ENCODE data around the gene DMWD.

Gene DMWD

GRCh38 chr19:45815481-45816216, 23.0 kb upstream of the DMWD start:
- Histone ChIP-seq H3K4me1 (ENCODE audit: insufficient read depth, low read length) (peaks cover 17% of the 10 kb centered on the region; the same call in 1 of the 2 replicates), H3K4me3 (ENCODE audit: low read length) (peak overlapping the region; percentile 79), H3K36me3 (ENCODE audit: insufficient read depth, low read depth, low read length) (peaks cover 14% of the 10 kb centered on the region), H3K9me3 (ENCODE audit: insufficient read depth, low read depth, low read length) (no peaks in the 10 kb centered on the region), H3K27me3 (ENCODE audit: insufficient read depth, low read length) (no peaks in the 10 kb centered on the region), H3K9ac (ENCODE audit: low read depth, low read length) (peak overlapping the region; percentile 79), H3K27ac (ENCODE audit: low read length) (peak overlapping the region; percentile 42)

DNA sequence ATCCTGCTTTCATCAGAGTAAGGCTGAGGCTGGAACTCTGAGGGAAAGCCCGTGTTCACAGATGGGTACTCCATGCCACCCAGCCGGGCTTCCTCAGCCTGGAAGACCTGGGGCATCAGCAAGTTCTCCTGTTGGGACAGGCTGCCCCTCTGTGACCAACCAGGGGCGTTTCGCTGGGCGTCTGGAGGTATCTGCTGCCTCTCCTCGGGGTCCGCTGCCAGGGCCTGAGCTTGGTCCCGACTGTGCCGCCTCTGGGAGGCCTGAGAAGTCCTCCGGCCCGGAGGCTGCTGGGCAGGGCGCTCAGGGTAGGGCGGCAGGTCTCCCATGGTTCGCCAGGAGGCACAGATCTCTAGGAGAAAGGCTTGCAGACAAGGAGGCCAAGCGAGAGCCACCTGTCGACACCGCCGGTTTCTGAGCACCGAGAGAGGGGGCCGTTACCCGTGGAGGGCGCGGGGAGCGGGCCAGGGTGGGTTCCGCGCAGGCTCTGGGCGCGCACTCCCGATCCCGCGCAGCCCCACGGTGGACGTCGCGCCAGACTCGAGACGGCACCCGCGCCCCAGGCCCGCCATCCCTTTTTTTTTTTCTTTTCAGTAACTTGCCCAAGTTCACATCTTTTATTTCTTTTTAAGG, 22.3 kb upstream of the DMWD start, which contains the start of gene RSPH6A:
Gene RSPH6A, minus strand, starts transcription at position 458 of the 630 bp plus-strand sequence. Its CDS starts 132 bp downstream, at position 326.
- peaks cover 8% of the 10 kb centered on the region for H3K36me3 ChIP-seq (ENCODE audit: insufficient read depth, low read depth, low read length)
- peaks cover 17% of the 10 kb centered on the region; the same call in 1 of the 2 replicates for H3K4me1 ChIP-seq (ENCODE audit: insufficient read depth, low read length)
- H3K27ac ChIP-seq (ENCODE audit: low read length): peak within 1 kb of the TSS; percentile 42
- peak within 1 kb of the TSS; percentile 79 for H3K9ac ChIP-seq (ENCODE audit: low read depth, low read length)
- H3K4me3 ChIP-seq (ENCODE audit: low read length): peak within 1 kb of the TSS; percentile 79
- H3K27me3 ChIP-seq (ENCODE audit: insufficient read depth, low read length): no peaks in the 10 kb centered on the region
- H3K9me3 ChIP-seq (ENCODE audit: insufficient read depth, low read depth, low read length): no peaks in the 10 kb centered on the region

- Histone ChIP-seq H3K36me3 (ENCODE audit: insufficient read depth, low read depth, low read length) (peaks cover under 1% of the 10 kb centered on the region; the same call in 1 of the 2 replicates), H3K27ac (ENCODE audit: low read length) (no peak overlapping the region), H3K9ac (ENCODE audit: low read depth, low read length) (peak overlapping the region; percentile 79; the same call in 1 of the 2 replicates), H3K4me3 (ENCODE audit: low read length) (peak overlapping the region; percentile 79; the same call in 1 of the 2 replicates), H3K9me3 (ENCODE audit: insufficient read depth, low read depth, low read length) (no peaks in the 10 kb centered on the region), H3K27me3 (ENCODE audit: insufficient read depth, low read length) (no peaks in the 10 kb centered on the region), H3K4me1 (ENCODE audit: insufficient read depth, low read length) (peaks cover 17% of the 10 kb centered on the region; the same call in 1 of the 2 replicates)
Measured at GRCh38 chr19:45814166-45814780, 21.6 kb upstream of the DMWD start.

- Histone ChIP-seq H3K27me3 (ENCODE audit: insufficient read depth, low read length) (no peaks in the 10 kb centered on the region), H3K27ac (ENCODE audit: low read length) (no peak overlapping the region)
Measured at GRCh38 chr19:45812297-45812696, 19.7 kb upstream of the DMWD start.

GRCh38 chr19:45809643-45810159, 17.1 kb upstream of the DMWD start:
- H3K9me3 ChIP-seq (ENCODE audit: insufficient read depth, low read depth, low read length): no peaks in the 10 kb centered on the region
- peaks cover 6% of the 10 kb centered on the region for H3K27me3 ChIP-seq (ENCODE audit: insufficient read depth, low read length)
- H3K4me3 ChIP-seq (ENCODE audit: low read length): no peak overlapping the region
- H3K9ac ChIP-seq (ENCODE audit: low read depth, low read length): no peak overlapping the region
- no peak overlapping the region for H3K27ac ChIP-seq (ENCODE audit: low read length)
- H3K4me1 ChIP-seq (ENCODE audit: insufficient read depth, low read length): peaks cover 5% of the 10 kb centered on the region; the same call in 1 of the 2 replicates
- H3K36me3 ChIP-seq (ENCODE audit: insufficient read depth, low read depth, low read length): no peaks in the 10 kb centered on the region

More at GRCh38 chr19:45812297-45812696, 19.7 kb upstream of the DMWD start:
- no peaks in the 10 kb centered on the region for H3K36me3 ChIP-seq (ENCODE audit: insufficient read depth, low read depth, low read length)
- peaks cover 6% of the 10 kb centered on the region; the same call in 1 of the 2 replicates for H3K4me1 ChIP-seq (ENCODE audit: insufficient read depth, low read length)
- no peaks in the 10 kb centered on the region for H3K9me3 ChIP-seq (ENCODE audit: insufficient read depth, low read depth, low read length)
- H3K9ac ChIP-seq (ENCODE audit: low read depth, low read length): no peak overlapping the region
- no peak overlapping the region for H3K4me3 ChIP-seq (ENCODE audit: low read length)

DNA sequence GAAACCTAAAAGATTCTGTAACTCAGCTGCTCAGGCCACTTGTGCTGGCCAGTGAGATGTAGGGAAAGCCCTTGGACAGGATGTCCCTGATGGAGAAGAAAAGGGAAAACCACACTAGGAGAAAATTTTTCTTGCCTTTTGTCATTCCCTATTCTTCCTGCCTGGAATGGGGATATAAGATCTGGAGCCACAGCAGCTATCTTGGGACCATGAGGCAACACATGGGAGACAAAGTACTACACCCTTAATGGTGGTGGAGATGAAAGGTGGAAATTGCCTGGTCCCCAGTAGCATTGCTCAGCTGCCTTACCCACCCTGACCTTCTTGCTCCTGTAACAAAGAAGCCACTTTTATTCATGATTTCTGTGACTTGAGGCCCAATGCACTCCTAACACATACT, 13.1 kb upstream of the DMWD start:
- H3K4me1 ChIP-seq (ENCODE audit: insufficient read depth, low read length): no peaks in the 10 kb centered on the region; the same call in 1 of the 2 replicates
- H3K36me3 ChIP-seq (ENCODE audit: insufficient read depth, low read depth, low read length): no peaks in the 10 kb centered on the region
- no peaks in the 10 kb centered on the region for H3K9me3 ChIP-seq (ENCODE audit: insufficient read depth, low read depth, low read length)
- H3K27me3 ChIP-seq (ENCODE audit: insufficient read depth, low read length): peaks cover 6% of the 10 kb centered on the region
- H3K27ac ChIP-seq (ENCODE audit: low read length): no peak overlapping the region
- H3K9ac ChIP-seq (ENCODE audit: low read depth, low read length): no peak overlapping the region
- no peak overlapping the region for H3K4me3 ChIP-seq (ENCODE audit: low read length)

- no peaks in the 10 kb centered on the region; the same call in 1 of the 2 replicates for H3K4me1 ChIP-seq (ENCODE audit: insufficient read depth, low read length)
- peaks cover 6% of the 10 kb centered on the region for H3K27me3 ChIP-seq (ENCODE audit: insufficient read depth, low read length)
- no peaks in the 10 kb centered on the region for H3K9me3 ChIP-seq (ENCODE audit: insufficient read depth, low read depth, low read length)
- H3K4me3 ChIP-seq (ENCODE audit: low read length): no peak overlapping the region
- no peak overlapping the region for H3K27ac ChIP-seq (ENCODE audit: low read length)
- no peaks in the 10 kb centered on the region for H3K36me3 ChIP-seq (ENCODE audit: insufficient read depth, low read depth, low read length)
- H3K9ac ChIP-seq (ENCODE audit: low read depth, low read length): no peak overlapping the region
Measured at GRCh38 chr19:45804959-45805230, 12.2 kb upstream of the DMWD start.

DNA sequence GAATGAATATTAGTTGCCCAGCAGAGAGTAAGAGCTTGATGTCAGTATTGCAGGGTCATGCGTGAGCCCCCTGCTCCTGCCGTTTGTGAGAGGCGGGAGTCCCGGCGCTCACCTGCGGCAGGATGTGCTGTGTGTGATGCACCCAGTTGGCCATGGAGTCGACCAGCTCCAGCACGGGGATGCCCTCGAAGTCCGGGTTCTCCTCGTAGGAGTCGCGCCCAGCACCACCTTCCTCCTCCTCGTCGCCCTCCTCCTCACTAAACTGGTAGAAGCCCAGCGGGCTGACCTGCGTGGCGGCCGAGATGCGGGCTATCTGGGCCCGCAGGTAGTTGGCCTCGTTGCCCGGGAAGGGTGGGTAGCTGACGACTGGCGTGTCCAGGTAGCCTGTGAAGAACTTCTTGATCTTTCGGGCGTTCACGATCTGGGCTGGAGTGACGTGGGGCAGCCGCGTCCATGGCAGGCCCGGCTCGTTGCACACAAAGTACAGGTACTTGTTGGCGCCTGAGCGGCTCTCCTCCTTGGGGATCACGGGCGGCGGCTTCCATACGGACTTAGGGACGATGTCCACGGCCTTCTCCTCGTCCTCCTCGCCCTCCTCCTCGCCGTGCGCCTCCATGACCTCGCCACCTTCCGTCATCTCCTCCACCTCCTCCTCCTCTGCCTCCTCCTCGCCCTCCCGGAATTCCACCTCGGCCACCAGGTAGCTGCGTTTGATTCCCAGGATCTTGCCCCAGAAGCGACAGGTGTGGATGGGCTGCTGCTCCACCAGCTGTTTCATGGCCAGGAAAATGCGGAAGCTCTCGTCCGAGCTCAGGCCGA, 11.7 kb upstream of the DMWD start:
- H3K4me3 ChIP-seq (ENCODE audit: low read length): no peak overlapping the region

DNA sequence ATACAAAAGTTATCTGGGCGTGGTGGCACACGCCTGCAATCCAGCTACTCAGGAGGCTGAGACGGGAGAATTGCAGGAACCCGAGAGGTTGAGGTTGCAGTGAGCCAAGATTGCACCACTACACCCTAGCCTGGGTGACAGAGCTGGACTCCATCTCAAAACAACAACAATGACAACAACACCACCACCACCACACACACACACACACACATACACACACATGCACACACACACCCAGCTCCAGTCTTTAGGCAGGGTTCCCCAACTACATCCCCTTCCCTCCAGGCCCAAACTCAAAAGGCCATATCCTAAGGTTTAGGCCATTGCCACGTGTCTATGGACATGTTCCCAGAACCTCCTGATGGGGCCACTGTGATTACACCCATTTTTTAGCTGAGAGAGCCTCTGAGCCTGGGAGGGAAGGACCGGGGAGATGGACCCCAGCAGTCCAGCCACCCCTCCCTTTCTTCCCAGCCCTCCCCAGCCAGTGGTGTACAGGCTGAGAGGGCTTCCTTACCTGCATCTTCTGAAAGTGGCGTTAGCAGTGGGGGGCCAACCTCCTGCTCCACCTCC, 9.0 kb upstream of the DMWD start:
- no peak overlapping the region for H3K27ac ChIP-seq (ENCODE audit: low read length)
- no peaks in the 10 kb centered on the region for H3K36me3 ChIP-seq (ENCODE audit: insufficient read depth, low read depth, low read length)
- no peak overlapping the region for H3K4me3 ChIP-seq (ENCODE audit: low read length)
- H3K9ac ChIP-seq (ENCODE audit: low read depth, low read length): no peak overlapping the region
- H3K9me3 ChIP-seq (ENCODE audit: insufficient read depth, low read depth, low read length): no peaks in the 10 kb centered on the region
- H3K4me1 ChIP-seq (ENCODE audit: insufficient read depth, low read length): no peaks in the 10 kb centered on the region; the same call in 1 of the 2 replicates
- peaks cover 6% of the 10 kb centered on the region for H3K27me3 ChIP-seq (ENCODE audit: insufficient read depth, low read length)

More for the DNA sequence above, 11.7 kb upstream of the DMWD start:
- H3K36me3 ChIP-seq (ENCODE audit: insufficient read depth, low read depth, low read length): no peaks in the 10 kb centered on the region
- no peaks in the 10 kb centered on the region; the same call in 1 of the 2 replicates for H3K4me1 ChIP-seq (ENCODE audit: insufficient read depth, low read length)
- H3K27ac ChIP-seq (ENCODE audit: low read length): no peak overlapping the region
- no peak overlapping the region for H3K9ac ChIP-seq (ENCODE audit: low read depth, low read length)
- H3K27me3 ChIP-seq (ENCODE audit: insufficient read depth, low read length): peaks cover 6% of the 10 kb centered on the region
- no peaks in the 10 kb centered on the region for H3K9me3 ChIP-seq (ENCODE audit: insufficient read depth, low read depth, low read length)

GRCh38 chr19:45800070-45800553, 7.5 kb upstream of the DMWD start:
- H3K27ac ChIP-seq (ENCODE audit: low read length): no peak overlapping the region
- H3K9ac ChIP-seq (ENCODE audit: low read depth, low read length): no peak overlapping the region
- no peaks in the 10 kb centered on the region for H3K27me3 ChIP-seq (ENCODE audit: insufficient read depth, low read length)
- H3K4me1 ChIP-seq (ENCODE audit: insufficient read depth, low read length): no peaks in the 10 kb centered on the region; the same call in 1 of the 2 replicates
- H3K36me3 ChIP-seq (ENCODE audit: insufficient read depth, low read depth, low read length): no peaks in the 10 kb centered on the region
- no peak overlapping the region for H3K4me3 ChIP-seq (ENCODE audit: low read length)
- H3K9me3 ChIP-seq (ENCODE audit: insufficient read depth, low read depth, low read length): no peaks in the 10 kb centered on the region
